Measurements from ENCODE around the gene DERA. TPM values are rescaled to one million over a fixed set of nuclear protein-coding genes. Genes with fewer than 3 reads are reported as not detected.
"Not testable (repeated sequence)": the region's sequence is repeated elsewhere in the genome, so short reads cannot be mapped to it uniquely, and the experiment has no call there.

DERA gene
- total RNA-seq, 4 donors from 2014 or later, result 30.2 to 43.4 (median 36.7) TPM

DNA sequence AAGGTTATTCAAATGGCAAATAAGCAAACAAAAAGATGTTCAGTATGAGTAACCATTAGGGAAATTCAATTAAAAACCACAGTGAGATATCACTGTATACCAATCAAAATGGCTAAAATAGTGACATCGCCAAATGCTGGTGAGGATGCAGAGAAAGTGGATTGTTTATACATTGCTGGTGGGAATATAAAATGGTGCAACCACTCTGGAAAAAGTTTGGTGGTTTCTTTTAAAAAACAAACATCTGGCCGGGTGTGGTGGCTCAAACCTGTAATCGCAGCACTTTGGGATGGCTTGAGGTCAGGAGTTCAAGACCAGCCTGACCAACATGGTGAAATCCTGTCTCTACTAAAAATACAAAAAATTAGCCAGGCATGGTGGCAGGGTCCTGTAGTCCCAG, 42.9 kb upstream of the DERA start:
- WGBS, 2 donors, result 83 to 94% methylated on average over 3 of the region's 3 CpGs
- H3K4me3 ChIP-seq (ENCODE audit: low read depth, poor library complexity, severe bottlenecking), result no peak overlapping the region
- intact Hi-C loops (cut with DNase I; ENCODE audit: low total_unique reads), result no loop called here

DNA sequence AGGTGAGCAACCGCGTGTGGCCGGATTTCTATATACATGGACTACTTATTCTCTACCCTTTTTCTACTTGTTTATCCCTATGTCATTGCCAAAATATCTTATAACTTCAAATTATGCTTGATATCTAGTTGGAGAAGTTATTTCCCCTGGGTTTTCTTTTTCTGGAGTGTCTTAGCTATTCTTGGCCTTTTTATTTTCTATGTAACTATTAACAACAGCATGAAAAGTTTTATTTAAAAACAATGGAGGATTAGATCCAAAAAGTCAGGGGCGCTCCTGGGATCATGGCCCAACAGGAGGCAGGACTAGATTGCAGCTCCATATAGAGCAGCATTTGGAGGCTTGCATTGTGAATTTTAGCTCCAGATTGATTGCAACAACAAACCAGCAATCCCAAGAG, 37.6 kb upstream of the DERA start:
- intact Hi-C loops (cut with DNase I; ENCODE audit: low total_unique reads), result no loop called here
- no peak for DNase-seq (ENCODE audit: low spot score in 2 of 2)
- 91 to 92% methylated on average over 4 of the region's 4 CpGs for WGBS, 2 donors
- TF ChIP-seq, protein P1, sequence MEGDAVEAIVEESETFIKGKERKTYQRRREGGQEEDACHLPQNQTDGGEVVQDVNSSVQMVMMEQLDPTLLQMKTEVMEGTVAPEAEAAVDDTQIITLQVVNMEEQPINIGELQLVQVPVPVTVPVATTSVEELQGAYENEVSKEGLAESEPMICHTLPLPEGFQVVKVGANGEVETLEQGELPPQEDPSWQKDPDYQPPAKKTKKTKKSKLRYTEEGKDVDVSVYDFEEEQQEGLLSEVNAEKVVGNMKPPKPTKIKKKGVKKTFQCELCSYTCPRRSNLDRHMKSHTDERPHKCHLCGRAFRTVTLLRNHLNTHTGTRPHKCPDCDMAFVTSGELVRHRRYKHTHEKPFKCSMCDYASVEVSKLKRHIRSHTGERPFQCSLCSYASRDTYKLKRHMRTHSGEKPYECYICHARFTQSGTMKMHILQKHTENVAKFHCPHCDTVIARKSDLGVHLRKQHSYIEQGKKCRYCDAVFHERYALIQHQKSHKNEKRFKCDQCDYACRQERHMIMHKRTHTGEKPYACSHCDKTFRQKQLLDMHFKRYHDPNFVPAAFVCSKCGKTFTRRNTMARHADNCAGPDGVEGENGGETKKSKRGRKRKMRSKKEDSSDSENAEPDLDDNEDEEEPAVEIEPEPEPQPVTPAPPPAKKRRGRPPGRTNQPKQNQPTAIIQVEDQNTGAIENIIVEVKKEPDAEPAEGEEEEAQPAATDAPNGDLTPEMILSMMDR (IDR thresholded peaks at IDR 0.05), result no peak
- TF ChIP-seq POLR2A (IDR thresholded peaks at IDR 0.05), result no peak
- H3K4me3 ChIP-seq (ENCODE audit: low read depth, poor library complexity, severe bottlenecking), result no peak overlapping the region

More for the DNA sequence above, 42.9 kb upstream of the DERA start:
- no peak for TF ChIP-seq POLR2A (IDR thresholded peaks at IDR 0.05)
- TF ChIP-seq, protein P1 (IDR thresholded peaks at IDR 0.05), result no peak
- no peak for DNase-seq (ENCODE audit: low spot score in 2 of 2)

DNA sequence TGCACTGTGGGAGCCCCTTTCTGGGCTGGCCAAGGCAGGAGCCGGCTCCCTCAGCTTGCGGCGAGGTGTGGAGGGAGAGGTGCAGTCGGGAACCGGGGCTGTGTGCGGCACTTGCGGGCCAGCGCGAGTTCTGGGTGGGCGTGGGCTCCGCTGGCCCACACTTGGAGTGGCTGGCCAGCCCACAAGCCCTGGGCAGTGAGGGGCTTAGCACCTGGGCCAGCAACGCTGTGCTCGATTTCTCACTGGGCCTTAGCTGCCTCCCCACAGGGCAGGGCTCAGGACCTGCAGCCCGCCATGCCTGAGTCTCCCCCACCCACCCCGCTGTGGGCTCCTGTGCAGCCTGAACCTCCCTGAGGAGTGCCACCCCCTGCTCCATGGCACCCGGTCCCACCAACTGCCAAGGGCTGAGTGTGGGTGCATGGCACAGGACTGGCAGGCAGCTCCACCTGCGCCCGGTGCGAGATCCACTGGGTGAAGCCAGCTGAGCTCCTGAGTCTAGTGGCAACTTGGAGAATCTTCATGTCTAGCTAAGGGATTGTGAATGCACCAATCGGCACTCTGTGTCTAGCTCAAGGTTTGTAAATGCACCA, 36.5 kb upstream of the DERA start:
- H3K4me3 ChIP-seq (ENCODE audit: low read depth, poor library complexity, severe bottlenecking); DNase-seq (ENCODE audit: low spot score in 2 of 2); intact Hi-C loops (cut with DNase I; ENCODE audit: low total_unique reads): not testable (repeated sequence)
- 93 to 99% methylated on average over 7 to 20 of the region's 20 CpGs for WGBS, 2 donors

DNA sequence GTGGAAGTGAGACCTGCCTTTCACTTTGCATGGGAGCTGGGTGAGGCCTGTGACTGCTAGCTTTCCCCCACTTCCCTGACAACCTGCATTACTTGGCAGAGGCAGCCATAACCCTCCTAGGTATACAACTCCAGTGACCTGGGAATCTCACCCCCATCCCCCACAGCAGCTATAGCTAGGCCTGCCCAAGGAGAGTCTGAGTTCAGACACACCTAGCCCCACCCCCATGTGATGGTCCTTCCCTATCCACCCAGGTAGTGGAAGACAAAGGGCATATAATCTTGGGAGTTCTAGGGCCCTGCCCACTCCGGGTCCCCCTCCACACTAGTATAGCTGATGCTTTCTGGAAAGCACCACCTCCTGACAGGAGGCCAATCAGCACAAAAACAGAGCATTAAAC, 35.3 kb upstream of the DERA start:
- TF ChIP-seq POLR2A (IDR thresholded peaks at IDR 0.05), result no peak
- TF ChIP-seq, protein P1 (IDR thresholded peaks at IDR 0.05), result no peak
- DNase-seq (ENCODE audit: low spot score in 2 of 2), result no peak
- intact Hi-C loops (cut with DNase I; ENCODE audit: low total_unique reads), result no loop called here
- 93 to 100% methylated on average over 1 of the region's 1 CpG for WGBS, 2 donors
- no peak overlapping the region for H3K4me3 ChIP-seq (ENCODE audit: low read depth, poor library complexity, severe bottlenecking)

DNA sequence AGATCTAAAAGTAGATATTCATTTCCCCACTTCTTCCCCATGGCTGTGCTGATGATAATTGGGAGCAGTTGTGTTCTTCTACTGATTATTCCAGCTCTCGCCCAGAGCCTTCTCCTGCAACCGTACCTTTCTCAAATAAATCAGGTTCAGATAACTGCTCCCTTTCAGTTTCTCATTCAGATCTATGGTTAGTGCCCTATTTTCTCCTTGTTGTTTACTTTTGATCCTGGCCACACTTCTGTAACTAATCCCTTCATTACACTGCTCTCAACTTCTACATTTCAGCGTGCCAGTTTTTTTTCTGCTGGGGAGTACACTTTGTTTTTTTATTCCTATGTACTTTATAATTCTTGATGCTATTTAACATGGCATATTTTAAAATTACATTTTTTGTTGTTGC, 31.7 kb upstream of the DERA start:
- DNase-seq (ENCODE audit: low spot score in 2 of 2), result no peak
- intact Hi-C loops (cut with DNase I; ENCODE audit: low total_unique reads), result no loop called here
- no peak for TF ChIP-seq POLR2A (IDR thresholded peaks at IDR 0.05)
- TF ChIP-seq, protein P1 (IDR thresholded peaks at IDR 0.05), result no peak
- WGBS, 2 donors, result 86 to 94% methylated on average over 3 of the region's 3 CpGs
- H3K4me3 ChIP-seq (ENCODE audit: low read depth, poor library complexity, severe bottlenecking), result no peak overlapping the region

DNA sequence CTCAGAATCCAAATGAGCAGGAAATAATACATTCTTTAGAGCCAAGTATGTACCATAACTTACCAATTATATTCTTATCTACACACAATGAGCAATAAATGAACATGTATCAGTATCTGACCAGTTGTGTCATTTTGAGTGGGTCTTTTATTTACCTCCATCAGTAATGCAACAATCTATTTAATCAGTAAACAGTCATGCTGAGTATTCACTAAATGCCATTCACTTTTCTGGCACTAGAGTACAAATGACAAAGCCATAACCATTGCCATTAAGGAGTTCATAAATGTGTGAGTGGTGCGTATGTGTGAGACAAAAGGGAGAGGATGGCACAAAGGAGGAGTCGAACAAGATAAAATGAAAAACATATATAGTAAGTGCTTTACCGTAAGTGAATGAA, 30.4 kb upstream of the DERA start:
- 92 to 93% methylated on average over 3 of the region's 3 CpGs for WGBS, 2 donors
- intact Hi-C loops (cut with DNase I; ENCODE audit: low total_unique reads), result no loop called here
- no peak for DNase-seq (ENCODE audit: low spot score in 2 of 2)

More for the DNA sequence above, 30.4 kb upstream of the DERA start:
- no peak overlapping the region for H3K4me3 ChIP-seq (ENCODE audit: low read depth, poor library complexity, severe bottlenecking)
- TF ChIP-seq POLR2A (IDR thresholded peaks at IDR 0.05), result no peak
